GM12872 (cell line): ENCODE data around the gene GMIP.

ENCODE experiments used
- TF ChIP-seq, protein P1 (sequence below): IDR thresholded peaks from 3 replicates; pipeline ENCODE4 v1.5.1; 2011; ENCODE audit warnings: low read depth, mild to moderate bottlenecking, low read length, moderate library complexity; ENCODE audit not compliant: insufficient read depth

Gene GMIP

DNA sequence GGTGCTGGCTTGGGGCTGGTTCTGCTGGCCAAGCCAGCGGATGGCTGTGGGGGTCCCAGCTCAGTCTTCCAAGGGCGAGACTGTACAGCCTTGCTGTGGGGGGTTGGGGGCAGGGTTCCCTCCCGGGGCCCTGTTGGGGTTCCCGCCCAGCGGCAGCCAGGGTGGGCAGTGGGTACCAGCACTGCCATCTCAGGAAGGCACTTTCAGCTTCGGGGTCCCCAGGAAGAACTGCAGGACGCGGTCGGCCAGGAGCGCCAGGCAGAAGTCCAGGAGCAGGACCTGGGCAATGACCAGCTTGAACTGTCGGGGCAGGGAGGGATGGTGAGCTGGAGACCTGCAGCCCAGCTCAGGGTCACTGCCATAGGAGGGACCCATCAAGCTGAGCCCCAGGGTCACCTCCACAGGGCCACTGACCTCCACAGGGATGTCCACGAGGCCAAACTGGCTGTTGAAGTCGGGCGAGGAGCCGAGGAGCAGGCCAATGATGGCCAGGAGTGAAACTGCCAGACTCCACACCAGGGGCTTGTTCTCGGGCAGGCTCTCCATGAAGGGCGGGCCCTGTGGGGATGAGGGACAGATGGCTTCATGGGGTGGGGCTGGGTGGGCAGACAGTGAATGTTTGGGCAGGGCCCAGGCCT, 1.9 kb upstream of the GMIP start:
- TF ChIP-seq, protein P1, sequence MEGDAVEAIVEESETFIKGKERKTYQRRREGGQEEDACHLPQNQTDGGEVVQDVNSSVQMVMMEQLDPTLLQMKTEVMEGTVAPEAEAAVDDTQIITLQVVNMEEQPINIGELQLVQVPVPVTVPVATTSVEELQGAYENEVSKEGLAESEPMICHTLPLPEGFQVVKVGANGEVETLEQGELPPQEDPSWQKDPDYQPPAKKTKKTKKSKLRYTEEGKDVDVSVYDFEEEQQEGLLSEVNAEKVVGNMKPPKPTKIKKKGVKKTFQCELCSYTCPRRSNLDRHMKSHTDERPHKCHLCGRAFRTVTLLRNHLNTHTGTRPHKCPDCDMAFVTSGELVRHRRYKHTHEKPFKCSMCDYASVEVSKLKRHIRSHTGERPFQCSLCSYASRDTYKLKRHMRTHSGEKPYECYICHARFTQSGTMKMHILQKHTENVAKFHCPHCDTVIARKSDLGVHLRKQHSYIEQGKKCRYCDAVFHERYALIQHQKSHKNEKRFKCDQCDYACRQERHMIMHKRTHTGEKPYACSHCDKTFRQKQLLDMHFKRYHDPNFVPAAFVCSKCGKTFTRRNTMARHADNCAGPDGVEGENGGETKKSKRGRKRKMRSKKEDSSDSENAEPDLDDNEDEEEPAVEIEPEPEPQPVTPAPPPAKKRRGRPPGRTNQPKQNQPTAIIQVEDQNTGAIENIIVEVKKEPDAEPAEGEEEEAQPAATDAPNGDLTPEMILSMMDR = no peak

DNA sequence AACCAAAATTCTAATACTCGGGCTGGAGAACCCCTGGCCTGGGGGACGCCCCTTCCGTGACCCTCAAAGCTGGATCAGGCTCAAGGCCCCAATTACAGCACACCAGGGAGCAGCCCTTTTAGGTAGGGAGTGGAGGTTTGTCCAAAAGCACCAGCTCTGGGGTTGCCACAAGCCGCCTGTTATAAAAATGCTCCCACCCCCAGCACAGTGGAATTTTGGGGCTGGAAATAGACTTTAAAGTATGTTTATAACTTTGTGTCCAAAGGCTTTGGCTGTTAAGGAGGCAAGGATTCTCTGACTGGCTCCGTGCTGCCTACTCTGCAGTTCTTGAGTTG, 564 bp upstream of the GMIP start:
- TF ChIP-seq, protein P1 = no peak

DNA sequence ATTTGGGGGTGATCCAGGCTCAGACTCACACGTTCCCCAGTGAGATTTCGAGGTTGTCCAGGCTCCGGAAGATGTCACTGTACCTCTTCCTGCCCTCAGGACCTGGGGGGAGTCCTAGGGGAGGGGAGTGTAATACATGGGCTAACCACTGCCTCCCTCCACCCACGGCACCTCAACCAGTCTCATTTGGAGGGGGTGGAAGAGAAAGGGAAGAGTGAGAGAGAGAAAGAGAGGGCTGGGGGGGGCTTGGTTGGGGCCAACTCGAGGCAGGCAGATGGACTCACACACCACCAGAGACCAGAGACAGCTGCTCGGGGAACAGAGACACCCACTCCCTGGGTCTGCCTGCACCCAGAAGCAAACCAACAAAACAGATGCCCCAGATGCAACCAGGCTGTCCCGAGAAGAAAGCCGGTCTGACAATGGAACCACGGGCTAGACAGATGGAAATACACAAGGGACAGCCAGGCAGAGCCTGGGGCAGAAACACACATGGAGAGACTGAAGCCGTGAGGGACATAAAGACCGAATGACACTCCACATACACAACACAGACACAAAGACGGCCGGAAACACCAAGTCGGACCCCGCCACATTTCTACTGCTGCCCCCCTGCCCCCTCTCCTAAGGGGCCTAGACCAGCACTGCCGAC, 825 bp downstream of the GMIP start:
- TF ChIP-seq, protein P1 = 0 out of 3 replicates have a peak, but pooled peaks have one; percentile 17

DNA sequence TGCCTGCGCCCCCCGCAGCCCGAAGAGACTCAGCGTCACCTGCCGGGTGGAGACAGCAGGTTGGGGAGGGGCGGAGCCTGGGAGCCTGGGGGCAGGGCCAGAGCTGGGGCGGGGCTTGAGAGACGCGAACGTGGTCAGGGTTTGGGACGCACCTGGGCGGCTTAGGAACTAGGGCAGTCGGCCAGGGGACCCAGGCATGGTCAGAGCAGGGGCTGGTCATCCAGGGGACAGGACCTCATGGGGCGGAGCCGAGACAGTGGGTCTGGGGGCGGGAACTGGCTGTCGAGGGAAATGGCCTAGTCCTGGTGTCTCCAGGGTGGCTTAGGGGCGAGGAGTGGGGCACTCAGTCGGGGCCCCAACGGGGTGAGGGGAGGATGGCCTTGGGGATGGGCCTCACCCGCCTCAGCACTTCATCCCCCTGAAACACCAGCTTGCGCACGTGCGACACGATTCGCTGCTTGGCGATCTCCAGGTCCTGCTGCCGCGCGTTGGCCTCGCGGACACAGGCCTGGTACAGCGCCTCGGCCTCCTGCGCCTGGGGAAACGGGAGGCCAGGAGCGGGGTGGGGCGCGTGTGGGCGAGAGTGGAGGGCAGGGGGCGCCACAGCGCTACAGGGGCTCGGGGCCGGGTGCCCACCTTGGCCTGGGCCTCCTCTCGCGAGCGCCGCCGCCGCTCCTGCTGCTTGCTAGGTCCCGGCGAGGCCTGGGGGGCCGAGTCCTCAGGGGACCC, 5.8 kb downstream of the GMIP start:
- TF ChIP-seq, protein P1 = no peak

DNA sequence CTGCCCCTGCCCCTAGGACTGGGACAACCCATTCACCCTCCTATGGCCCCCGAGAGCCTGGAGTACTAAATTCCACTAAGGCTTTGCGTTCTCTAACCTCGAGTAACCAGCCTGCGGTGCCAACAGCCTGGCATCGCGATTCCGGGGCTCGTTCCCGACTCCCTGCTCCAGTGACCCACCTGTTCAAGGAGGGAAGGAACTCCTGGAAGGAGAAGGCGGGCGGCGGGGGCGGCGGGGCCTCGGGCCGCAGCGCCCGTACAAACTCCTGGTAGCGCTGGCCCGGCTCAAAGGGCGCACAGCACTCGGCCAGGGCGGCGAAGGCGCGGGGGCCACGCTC, 6.3 kb downstream of the GMIP start:
- TF ChIP-seq, protein P1 = no peak

DNA sequence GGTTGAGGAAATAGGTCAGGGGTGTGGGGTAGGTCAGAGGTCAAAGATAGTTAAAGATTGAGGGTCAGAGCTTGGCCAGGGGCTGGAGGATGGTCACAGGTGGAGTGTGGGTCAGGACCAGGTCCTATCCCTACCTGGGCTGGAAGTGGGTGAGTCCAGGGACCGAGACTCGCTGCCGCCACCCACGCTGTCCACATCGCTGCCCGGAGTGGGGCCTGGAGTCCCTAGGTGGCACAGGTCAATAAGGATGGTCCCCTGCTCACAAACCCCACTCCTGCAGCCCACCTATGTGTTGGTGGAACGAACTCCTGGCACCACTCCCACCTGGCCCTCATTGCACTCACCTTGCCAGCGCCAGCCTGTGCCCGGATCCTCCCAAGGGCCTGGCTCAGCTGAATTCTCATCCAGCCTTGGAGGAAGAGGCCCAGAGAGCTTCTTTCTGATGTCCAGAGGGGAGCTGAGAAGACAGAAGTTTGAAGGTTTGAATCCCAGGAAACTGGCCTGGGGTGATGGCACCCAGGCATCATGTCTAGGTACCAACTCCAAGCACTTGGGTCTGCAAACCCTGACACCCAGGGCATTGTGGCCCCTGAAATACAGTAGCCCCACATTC, 6.8 kb downstream of the GMIP start:
- TF ChIP-seq, protein P1 = no peak

DNA sequence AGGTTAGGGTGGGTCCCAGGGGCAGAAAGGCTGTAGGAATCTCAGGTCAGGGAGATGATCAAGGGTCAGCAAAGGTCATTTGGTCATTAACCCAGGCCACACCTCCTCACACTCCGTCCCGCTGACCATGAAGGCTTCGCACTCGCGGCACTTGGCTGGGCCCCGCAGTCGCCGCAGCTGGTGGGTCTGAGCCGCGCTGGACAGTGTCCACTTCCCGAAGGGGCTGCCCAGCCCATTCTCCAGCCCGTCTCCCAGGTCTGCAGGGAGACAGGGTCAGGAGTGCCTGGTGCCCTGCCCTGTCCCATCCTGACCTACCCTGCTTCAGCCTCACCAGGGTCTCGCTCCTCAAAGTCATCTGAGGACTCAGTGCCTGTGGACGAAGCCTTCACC, 8.1 kb downstream of the GMIP start:
- TF ChIP-seq, protein P1 = no peak
